ENCODE measurements around the gene TRMT1.
"Not testable (repeated sequence)": the region's sequence is repeated elsewhere in the genome, so short reads cannot be mapped to it uniquely, and the experiment has no call there.

The TRMT1 gene

GRCh38 chr19:13150187-13150930 is 33.8 kb upstream of the TRMT1 start, which contains the start of the genes IER2 and STX10:
Gene IER2, plus strand, starts transcription at chr19:13150411. Its CDS starts 2,776 bp downstream, at chr19:13153187.
Gene STX10, minus strand, starts transcription at chr19:13150375. Its CDS starts 202 bp downstream, at chr19:13150173.
- peak; percentile 89 for DNase-seq

- DNase-seq: peak; percentile 54
Observed at GRCh38 chr19:13149628-13150186, 33.2 kb upstream of the TRMT1 start.

GRCh38 chr19:13149173-13149627 is 32.7 kb upstream of the TRMT1 start:
- DNase-seq: not testable (repeated sequence)

DNA sequence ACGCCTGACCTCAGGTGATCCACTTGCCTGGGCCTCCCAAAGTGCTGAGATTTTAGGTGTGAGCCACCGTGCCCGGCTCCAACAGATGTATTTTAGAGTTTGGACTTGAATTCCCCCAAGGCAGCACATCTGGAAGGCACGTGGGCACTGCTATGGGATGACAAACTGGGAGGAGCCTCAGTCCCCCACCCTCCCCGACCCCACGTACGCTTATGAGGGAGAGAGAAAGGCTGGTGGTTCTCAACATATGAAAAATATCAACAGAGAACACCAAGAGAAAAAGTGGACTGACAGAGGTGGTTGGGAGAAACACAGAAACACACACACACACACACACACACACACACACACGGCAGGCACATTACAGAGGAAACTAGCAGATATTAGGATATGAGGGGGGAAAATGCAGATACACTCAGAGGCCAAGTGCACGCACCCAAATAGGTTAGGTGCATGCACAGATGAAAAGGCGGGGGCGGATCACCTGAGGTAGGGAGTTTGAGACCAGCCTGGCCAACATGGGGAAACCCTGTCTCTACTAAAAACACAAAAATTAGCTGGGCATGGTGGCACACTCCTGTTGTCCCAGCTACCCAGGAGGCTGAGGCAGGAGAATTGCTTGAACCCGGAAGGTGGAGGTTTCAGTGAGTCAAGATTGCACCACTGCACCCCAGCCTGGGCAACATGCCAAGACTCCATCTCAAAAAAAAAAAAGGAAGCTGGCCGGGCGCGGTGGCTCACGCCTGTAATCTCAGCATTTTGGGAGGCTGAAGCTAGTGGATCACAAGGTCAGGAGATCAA is 30.4 kb upstream of the TRMT1 start:
- DNase-seq: no peak

- DNase-seq: no peak
Observed at GRCh38 chr19:13139633-13140311, 23.2 kb upstream of the TRMT1 start.

DNA sequence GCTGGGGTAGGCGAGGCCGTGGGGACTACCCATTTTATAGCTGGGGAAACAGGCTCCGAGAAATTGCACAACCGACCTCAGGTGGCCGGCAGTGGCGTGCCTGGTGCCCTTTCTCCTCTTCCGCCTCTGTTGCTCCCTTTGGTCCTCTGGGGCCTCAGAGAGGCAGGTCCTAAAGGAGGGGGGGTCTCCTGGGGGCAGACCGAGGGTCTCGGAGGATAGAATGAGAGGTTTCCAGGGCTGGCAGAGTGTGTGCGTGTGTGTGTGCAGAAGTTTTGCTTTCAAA is 22.3 kb upstream of the TRMT1 start:
- no peak for DNase-seq

DNA sequence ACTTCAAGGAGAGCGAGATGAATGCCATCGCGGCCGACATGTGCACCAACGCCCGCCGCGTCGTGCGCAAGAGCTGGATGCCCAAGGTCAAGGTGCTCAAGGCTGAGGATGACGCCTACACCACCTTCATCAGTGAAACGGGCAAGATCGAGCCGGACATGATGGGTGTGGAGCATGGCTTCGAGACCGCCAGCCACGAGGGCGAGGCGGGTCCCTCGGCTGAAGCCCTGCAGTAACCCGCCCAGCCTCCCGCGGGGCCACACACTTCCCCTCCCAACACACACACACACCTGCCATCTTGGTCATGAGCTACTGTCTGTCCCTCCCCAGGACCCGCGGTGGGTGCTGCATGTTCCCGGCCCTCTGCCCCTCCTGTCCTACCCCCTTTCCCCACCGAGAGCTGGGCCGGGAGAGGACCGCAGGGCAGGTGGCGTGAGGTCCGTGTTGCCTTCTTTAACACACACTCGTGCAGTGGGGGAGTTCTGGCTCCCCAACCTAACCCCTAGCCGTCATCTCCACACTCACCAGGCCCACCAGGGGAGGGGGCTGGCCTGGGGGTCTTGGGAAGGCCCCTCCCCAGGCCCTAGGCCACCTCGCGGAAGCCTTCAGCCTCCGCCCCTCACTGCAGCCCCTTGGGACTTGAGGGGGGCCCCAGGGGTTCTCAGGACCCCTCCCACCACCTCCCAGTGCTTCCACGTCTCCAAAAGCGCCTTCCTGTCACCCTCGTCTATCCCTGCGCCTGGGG is 21.8 kb upstream of the TRMT1 start:
- no peak for DNase-seq

- no peak for DNase-seq
Observed at GRCh38 chr19:13137290-13137794, 20.8 kb upstream of the TRMT1 start.

DNA sequence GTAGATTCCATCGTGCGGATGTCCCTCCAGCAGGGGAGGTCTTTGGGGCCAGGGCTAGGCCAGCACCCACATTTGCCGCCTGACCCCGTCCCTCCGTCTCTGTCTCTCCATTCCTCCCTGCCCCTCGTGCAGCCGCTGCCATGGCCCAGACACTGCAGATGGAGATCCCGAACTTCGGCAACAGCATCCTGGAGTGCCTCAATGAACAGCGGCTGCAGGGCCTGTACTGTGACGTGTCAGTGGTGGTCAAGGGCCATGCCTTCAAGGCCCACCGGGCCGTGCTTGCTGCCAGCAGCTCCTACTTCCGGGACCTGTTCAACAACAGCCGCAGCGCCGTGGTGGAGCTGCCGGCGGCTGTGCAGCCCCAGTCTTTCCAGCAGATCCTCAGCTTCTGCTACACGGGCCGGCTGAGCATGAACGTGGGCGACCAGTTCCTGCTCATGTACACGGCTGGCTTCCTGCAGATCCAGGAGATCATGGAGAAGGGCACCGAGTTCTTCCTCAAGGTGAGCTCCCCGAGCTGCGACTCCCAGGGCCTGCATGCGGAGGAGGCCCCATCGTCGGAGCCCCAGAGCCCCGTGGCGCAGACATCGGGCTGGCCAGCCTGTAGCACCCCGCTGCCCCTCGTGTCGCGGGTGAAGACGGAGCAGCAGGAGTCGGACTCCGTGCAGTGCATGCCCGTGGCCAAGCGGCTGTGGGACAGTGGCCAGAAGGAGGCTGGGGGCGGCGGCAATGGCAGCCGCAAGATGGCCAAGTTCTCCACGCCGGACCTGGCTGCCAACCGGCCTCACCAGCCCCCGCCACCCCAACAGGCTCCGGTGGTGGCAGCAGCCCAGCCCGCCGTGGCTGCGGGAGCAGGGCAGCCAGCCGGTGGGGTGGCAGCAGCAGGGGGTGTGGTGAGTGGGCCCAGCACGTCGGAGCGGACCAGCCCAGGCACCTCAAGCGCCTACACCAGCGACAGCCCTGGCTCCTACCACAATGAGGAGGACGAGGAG is 18.8 kb upstream of the TRMT1 start:
- DNase-seq: no peak

GRCh38 chr19:13134626-13135025 is 18.1 kb upstream of the TRMT1 start:
- DNase-seq: no peak

DNA sequence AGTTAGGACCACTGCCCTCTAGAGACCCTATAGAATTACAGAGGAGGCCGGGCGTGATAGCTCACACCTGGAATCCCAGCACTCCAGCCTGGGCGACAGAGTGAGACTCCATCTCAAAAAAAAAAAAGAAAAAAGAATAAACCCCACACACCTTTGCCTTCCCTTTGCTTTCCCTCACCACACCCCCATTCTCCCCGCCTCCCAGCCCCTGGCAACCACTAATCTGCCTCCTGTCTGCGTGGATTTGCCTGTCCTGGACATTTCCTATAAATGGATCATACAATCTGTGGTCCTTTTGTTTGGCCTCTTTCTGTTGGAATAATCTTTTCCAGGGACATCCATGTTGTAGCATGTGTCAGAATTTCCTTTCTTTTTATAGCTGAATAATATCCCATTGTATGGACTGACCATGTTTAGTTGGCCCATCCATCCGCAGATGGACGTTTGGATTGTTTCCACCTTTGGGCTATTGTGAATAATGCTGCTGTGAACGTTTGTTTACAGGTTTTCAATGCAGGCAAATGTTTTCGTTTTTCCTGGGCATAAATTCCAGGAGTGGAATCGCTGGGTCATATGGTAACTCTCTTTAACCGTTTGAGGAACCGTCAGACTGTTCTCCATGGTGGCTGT is 16.8 kb upstream of the TRMT1 start:
- DNase-seq: no peak

GRCh38 chr19:13132471-13133180 is 16.1 kb upstream of the TRMT1 start:
- DNase-seq: no peak

GRCh38 chr19:13130886-13131490 is 14.4 kb upstream of the TRMT1 start:
- DNase-seq: no peak

GRCh38 chr19:13129384-13129783 is 12.8 kb upstream of the TRMT1 start:
- DNase-seq: no peak

- DNase-seq: no peak
Observed at GRCh38 chr19:13128583-13128982, 12.0 kb upstream of the TRMT1 start.

DNA sequence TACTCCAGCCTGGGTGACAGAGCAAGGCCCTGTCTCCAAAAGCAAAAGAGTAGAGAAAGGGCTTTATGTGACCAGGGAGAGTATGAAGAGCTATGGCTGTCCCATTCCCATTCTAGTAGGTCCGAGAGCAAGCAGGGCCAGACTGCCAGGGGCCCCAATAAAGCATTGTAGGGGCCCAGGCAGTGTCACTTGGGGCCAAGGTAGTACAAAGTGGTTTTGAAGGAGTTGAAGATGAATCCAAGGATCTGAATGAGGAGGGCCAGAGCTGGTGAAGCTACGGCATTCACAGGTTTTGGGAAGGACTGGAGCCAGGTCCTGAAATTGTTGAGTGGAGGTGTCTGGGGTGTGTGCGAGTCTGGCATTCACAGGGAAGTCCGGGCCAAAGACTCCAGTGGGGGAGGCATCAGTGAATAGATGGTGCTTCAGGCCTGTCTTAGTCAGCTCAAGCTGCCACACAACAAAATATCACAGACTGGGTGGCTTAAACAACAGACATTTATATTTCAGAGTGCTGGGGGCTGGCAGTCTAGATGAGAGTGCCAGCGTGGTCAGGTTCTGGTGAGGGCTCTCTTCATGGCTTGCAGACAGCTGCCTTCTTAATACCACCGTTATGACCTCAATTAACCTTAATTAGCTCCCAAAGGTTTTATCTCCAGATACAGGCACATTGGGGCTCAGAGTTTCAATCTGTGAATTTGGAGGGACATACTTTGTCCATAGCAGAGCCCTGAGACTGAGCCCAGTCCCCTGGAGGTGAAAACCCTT is 11.5 kb upstream of the TRMT1 start:
- no peak for DNase-seq

DNA sequence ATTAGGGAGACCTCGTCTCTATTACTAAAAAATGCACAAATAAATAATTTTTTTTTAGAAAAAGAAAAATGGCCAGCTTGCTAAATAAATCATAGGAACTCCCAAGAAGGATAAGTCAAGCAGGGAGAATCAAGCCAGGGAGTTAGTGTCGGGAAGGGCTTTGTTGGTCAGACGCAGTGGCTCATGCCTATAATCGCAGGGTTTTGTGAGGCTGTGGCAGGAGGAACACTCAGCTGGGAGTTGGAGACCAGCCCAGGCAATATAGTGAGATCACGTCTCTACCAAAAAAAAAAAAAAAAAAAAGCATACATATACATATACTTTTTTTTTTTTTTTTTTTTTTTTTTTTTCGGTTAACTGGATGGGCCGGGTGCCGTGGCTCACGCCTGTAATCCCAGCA is 10.5 kb upstream of the TRMT1 start:
- no peak for DNase-seq

Measured in NCI-H510A (cell line).